Gastrocnemius medialis (tissue), 4 donors: ENCODE measurements around the gene IQGAP3. TPM values are rescaled to one million over a fixed set of nuclear protein-coding genes. Genes with fewer than 3 reads are reported as not detected.
A peak's percentile ranks its signal among the peaks of the same experiment; 100 is the strongest.

Experiments used
- ATAC-seq, 2 donors: fragments of 150-250 bp; one replicate each; pipeline ENCODE4 v1.9.1; 2016
- DNase-seq, 2 donors: peaks; one replicate each; pipeline ENCODE4 v3.0.0-alpha.2; 2019
- H3K27ac ChIP-seq, 4 donors: fragments of 200-600 bp; sonication (generic); 1 replicate in 1 of 4; 2 replicates in 3 of 4; pipeline ENCODE4 v1.5.1; 2016 to 2018; ENCODE audit warnings: mild to moderate bottlenecking in 2 of 4, moderate library complexity in 1 of 4
- H3K27me3 ChIP-seq, 3 donors: fragments of 200-600 bp; sonication (generic) in 2 of 3; 1 replicate in 1 of 3; 2 replicates in 2 of 3; pipeline versions ENCODE4 v1.5.1 to v1.6.0; 2016 to 2019; ENCODE audit warnings: mild to moderate bottlenecking in 1 of 3, moderate library complexity in 1 of 3
- H3K36me3 ChIP-seq, 2 donors: fragments of 200-600 bp; sonication (generic) in 1 of 2; one replicate each; pipeline ENCODE4 v1.5.1; 2017 to 2018
- H3K4me1 ChIP-seq, 2 donors: fragments of 200-600 bp; sonication (generic) in 1 of 2; one replicate each; pipeline ENCODE4 v1.5.1; 2016 to 2017; ENCODE audit warnings: mild to moderate bottlenecking in 2 of 2
- H3K4me3 ChIP-seq, 4 donors: fragments of 200-600 bp; sonication (generic) in 3 of 4; 1 replicate in 1 of 4; 2 replicates in 3 of 4; pipeline ENCODE4 v1.5.1; 2016 to 2019; ENCODE audit warnings: mild to moderate bottlenecking in 2 of 4
- H3K9me3 ChIP-seq, 3 donors: fragments of 200-600 bp; sonication (generic) in 2 of 3; 1 replicate in 1 of 3; 2 replicates in 2 of 3; pipeline ENCODE4 v1.5.1; 2016 to 2019
- CTCF ChIP-seq, 5 experiments: fragments of 450-650 bp in 3 of 5; fragments of 200-600 bp in 2 of 5; sonication (generic) in 2 of 5; IDR thresholded peaks in 4 of 5; conservative IDR thresholded peaks in 1 of 5; 1 replicate in 4 of 5; 2 replicates in 1 of 5; pipeline ENCODE4 v1.5.1; 2016 to 2019; ENCODE audit warnings: antibody characterized with exemption in 5 of 5, mild to moderate bottlenecking in 3 of 5, moderate library complexity in 3 of 5
- POLR2A ChIP-seq, 2 donors: fragments of 450-650 bp; IDR thresholded peaks; one replicate each; pipeline ENCODE4 v1.6.1; 2017; ENCODE audit warnings: antibody characterized with exemption in 2 of 2, mild to moderate bottlenecking in 2 of 2, moderate library complexity in 2 of 2
- in situ Hi-C, 4 donors: fragments of 200-750 bp; cut with MboI; loops; one replicate each; pipeline versions ENCODE4 v1.15.0 to v1.8.0; 2017; ENCODE audit warnings: low sequenced_read_pairs in 4 of 4
- intact Hi-C: fragments of 100-400 bp; cut with DNase I; formaldehyde crosslinking; loops from one replicate; pipeline ENCODE4 v1.15.1; 2023; ENCODE audit warnings: low total_unique reads
- total RNA-seq, 4 donors: library from RNA; depleted of rRNA; stranded (reverse); fragments of >200 nt; gene quantifications; one replicate each; pipeline versions ENCODE4 v1.1.0 to v1.2.3, GENCODE V29; 2016

Gene IQGAP3
- total RNA-seq, 4 donors from 2014 or later, result 0.20 to 0.55 TPM; not detected in 2

- Histone ChIP-seq H3K27ac (peak overlapping the region; percentile 96 to 99 (median 98)), H3K9me3 (no peaks in the 10 kb centered on the region), H3K4me3 (peak overlapping the region; percentile 89 to 96 (median 93)), H3K36me3 (no peaks in the 10 kb centered on the region), H3K4me1 (peaks cover 71 to 74% of the 10 kb centered on the region in 2 donors), H3K27me3 (no peaks in the 10 kb centered on the region)
- DNase-seq, result peak in 1 of 2 donors; percentile 73
- in situ Hi-C loops (loop anchor here in 1 of 4 donors (25.0 kb wide), 1 partner anchor 386 kb away; the partner anchor contains the start of gene LMNA), intact Hi-C loops (loop anchor here (1.0 to 10.0 kb wide), 2 partner anchors 10 to 1494 kb away; partner anchors contain the start of gene ZBTB7B)
- TF ChIP-seq POLR2A (IDR thresholded peaks at IDR 0.05), result peak in 1 of 2 donors; percentile 68
- no peak for TF ChIP-seq CTCF (IDR thresholded peaks at IDR 0.05 in 4 of 5, conservative IDR thresholded peaks at IDR 0.05 in 1 of 5)
- no peak for ATAC-seq
Measured at GRCh38 chr1:156498432-156499193, 73.8 kb downstream of the IQGAP3 start.

- H3K27me3 ChIP-seq, result no peaks in the 10 kb centered on the region
- peaks cover 72 to 74% of the 10 kb centered on the region in 2 donors for H3K4me1 ChIP-seq
- in situ Hi-C loops (loop anchor here in 1 of 4 donors (25.0 kb wide), 1 partner anchor 386 kb away; the partner anchor contains the start of gene LMNA), intact Hi-C loops (loop anchor here (1.0 to 10.0 kb wide), 2 partner anchors 10 to 1493 kb away; partner anchors contain the start of gene ZBTB7B)
- no peak for ATAC-seq
- peak in 1 of 2 donors; percentile 68 for DNase-seq
- no peak for TF ChIP-seq POLR2A (IDR thresholded peaks at IDR 0.05)
- peak overlapping the region; percentile 96 to 99 (median 98) for H3K27ac ChIP-seq
- no peaks in the 10 kb centered on the region for H3K36me3 ChIP-seq
- no peaks in the 10 kb centered on the region for H3K9me3 ChIP-seq
- H3K4me3 ChIP-seq, result peak overlapping the region; percentile 89 to 96 (median 93)
Measured at GRCh38 chr1:156497743-156498431, 74.5 kb downstream of the IQGAP3 start.

GRCh38 chr1:156497078-156497742, 75.2 kb downstream of the IQGAP3 start:
- H3K27ac ChIP-seq, result peak overlapping the region; percentile 96 to 99 (median 98)
- DNase-seq (peak; percentile 78 to 88), ATAC-seq (peak; percentile 9 to 35)
- TF ChIP-seq CTCF (IDR thresholded peaks at IDR 0.05 in 4 of 5, conservative IDR thresholded peaks at IDR 0.05 in 1 of 5) (no peak), POLR2A (IDR thresholded peaks at IDR 0.05) (peak in 1 of 2 donors; percentile 79)
- H3K27me3 ChIP-seq, result no peaks in the 10 kb centered on the region
- peaks cover 72 to 75% of the 10 kb centered on the region in 2 donors for H3K4me1 ChIP-seq
- in situ Hi-C loops (loop anchor here in 1 of 4 donors (25.0 kb wide), 1 partner anchor 385 kb away; the partner anchor contains the start of gene LMNA), intact Hi-C loops (loop anchor here (10.0 kb wide), 1 partner anchor 1492 kb away; the partner anchor contains the start of gene ZBTB7B)
- H3K9me3 ChIP-seq, result no peaks in the 10 kb centered on the region
- peak overlapping the region; percentile 89 to 96 (median 93) for H3K4me3 ChIP-seq
- H3K36me3 ChIP-seq, result no peaks in the 10 kb centered on the region

GRCh38 chr1:156496211-156496761, 76.1 kb downstream of the IQGAP3 start:
- intact Hi-C loops (loop anchor here (10.0 kb wide), 1 partner anchor 1491 kb away; the partner anchor contains the start of gene ZBTB7B), in situ Hi-C loops (loop anchor here in 1 of 4 donors (25.0 kb wide), 1 partner anchor 384 kb away; the partner anchor contains the start of gene LMNA)
- peak overlapping the region; percentile 96 to 99 (median 98) for H3K27ac ChIP-seq
- no peaks in the 10 kb centered on the region for H3K36me3 ChIP-seq
- peaks cover 77% of the 10 kb centered on the region in 2 donors for H3K4me1 ChIP-seq
- DNase-seq, result peak in 1 of 2 donors; percentile 49
- TF ChIP-seq CTCF (IDR thresholded peaks at IDR 0.05 in 4 of 5, conservative IDR thresholded peaks at IDR 0.05 in 1 of 5), result no peak
- TF ChIP-seq POLR2A (IDR thresholded peaks at IDR 0.05), result no peak
- H3K9me3 ChIP-seq, result no peaks in the 10 kb centered on the region
- H3K4me3 ChIP-seq, result peak overlapping the region; percentile 89 to 96 (median 93)
- H3K27me3 ChIP-seq, result no peaks in the 10 kb centered on the region
- ATAC-seq, result no peak
